ENCODE results near the gene SYT9. TPM values are rescaled to one million over a fixed set of nuclear protein-coding genes. Genes with fewer than 3 reads are reported as not detected.

SYT9 gene
- total RNA-seq, 1 donor from 2014 or later: 5.3 TPM

GRCh38 chr11:7416080-7416479 lies 164.4 kb downstream of the SYT9 start:
- Mint-ChIP-seq H3K9me3 (peaks cover 9% of the 10 kb centered on the region), H3K27ac (no peak overlapping the region), H3K4me1 (peaks cover 19% of the 10 kb centered on the region), H3K36me3 (peaks cover 1% of the 10 kb centered on the region), H3K27me3 (ENCODE audit: insufficient read depth, low read depth) (peaks cover 2% of the 10 kb centered on the region), H3K4me3 (no peak overlapping the region)
- TF ChIP-seq, protein P1, sequence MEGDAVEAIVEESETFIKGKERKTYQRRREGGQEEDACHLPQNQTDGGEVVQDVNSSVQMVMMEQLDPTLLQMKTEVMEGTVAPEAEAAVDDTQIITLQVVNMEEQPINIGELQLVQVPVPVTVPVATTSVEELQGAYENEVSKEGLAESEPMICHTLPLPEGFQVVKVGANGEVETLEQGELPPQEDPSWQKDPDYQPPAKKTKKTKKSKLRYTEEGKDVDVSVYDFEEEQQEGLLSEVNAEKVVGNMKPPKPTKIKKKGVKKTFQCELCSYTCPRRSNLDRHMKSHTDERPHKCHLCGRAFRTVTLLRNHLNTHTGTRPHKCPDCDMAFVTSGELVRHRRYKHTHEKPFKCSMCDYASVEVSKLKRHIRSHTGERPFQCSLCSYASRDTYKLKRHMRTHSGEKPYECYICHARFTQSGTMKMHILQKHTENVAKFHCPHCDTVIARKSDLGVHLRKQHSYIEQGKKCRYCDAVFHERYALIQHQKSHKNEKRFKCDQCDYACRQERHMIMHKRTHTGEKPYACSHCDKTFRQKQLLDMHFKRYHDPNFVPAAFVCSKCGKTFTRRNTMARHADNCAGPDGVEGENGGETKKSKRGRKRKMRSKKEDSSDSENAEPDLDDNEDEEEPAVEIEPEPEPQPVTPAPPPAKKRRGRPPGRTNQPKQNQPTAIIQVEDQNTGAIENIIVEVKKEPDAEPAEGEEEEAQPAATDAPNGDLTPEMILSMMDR (IDR thresholded peaks at IDR 0.05): no peak
- no peak for TF ChIP-seq EZH2phosphoT487 (IDR thresholded peaks at IDR 0.05)
- TF ChIP-seq EZH2 (IDR thresholded peaks at IDR 0.05): no peak
- no peak overlapping the region for H3K4me2 ChIP-seq
- H3K9me3 ChIP-seq (ENCODE audit: low read depth): no peaks in the 10 kb centered on the region
- H3F3A ChIP-seq (ENCODE audit: low read depth): no peaks in the 10 kb centered on the region
- no peak overlapping the region for H3K27ac ChIP-seq
- H3K9ac ChIP-seq: no peak overlapping the region
- H3K4me3 ChIP-seq: no peak overlapping the region
- H3K79me2 ChIP-seq (ENCODE audit: low read depth): no peaks in the 10 kb centered on the region
- H2AFZ ChIP-seq (replicated peaks): no peak overlapping the region
- no peaks in the 10 kb centered on the region for H3K27me3 ChIP-seq
- DNase-seq (ENCODE audit: low spot score): no peak
- H3K4me1 ChIP-seq: peaks cover 16% of the 10 kb centered on the region
- no peaks in the 10 kb centered on the region for H3K36me3 ChIP-seq
- H4K20me1 ChIP-seq (ENCODE audit: low read depth): no peaks in the 10 kb centered on the region

DNA sequence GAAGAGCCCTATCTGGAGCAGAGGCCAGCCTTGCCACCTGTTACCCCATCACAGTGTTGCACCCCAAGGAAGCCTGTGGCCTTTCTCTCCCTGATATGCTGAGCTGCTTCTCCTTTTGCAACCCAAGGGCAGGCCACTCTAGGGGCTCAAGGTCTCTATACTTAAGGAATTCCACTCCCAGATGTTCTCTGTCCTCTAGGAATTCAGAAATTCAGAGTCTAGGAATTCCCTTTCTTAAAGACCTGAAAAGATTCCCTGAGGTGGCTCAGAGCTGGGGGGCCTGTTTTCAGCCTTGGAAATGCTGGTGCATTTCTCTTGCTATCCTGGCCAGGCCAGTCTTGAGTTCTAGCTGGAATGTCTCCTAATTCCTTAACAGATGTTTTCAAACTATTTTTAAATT lies 165.6 kb downstream of the SYT9 start:
- Mint-ChIP-seq H3K9me3 (no peaks in the 10 kb centered on the region), H3K36me3 (no peaks in the 10 kb centered on the region), H3K4me1 (peaks cover 19% of the 10 kb centered on the region), H3K4me3 (no peak overlapping the region), H3K27ac (no peak overlapping the region), H3K27me3 (ENCODE audit: insufficient read depth, low read depth) (peaks cover 2% of the 10 kb centered on the region)
- TF ChIP-seq, protein P1 (IDR thresholded peaks at IDR 0.05): no peak
- TF ChIP-seq EZH2 (IDR thresholded peaks at IDR 0.05): no peak
- no peak for TF ChIP-seq EZH2phosphoT487 (IDR thresholded peaks at IDR 0.05)
- Histone ChIP-seq H3K36me3 (no peaks in the 10 kb centered on the region), H3K9me3 (ENCODE audit: low read depth) (no peaks in the 10 kb centered on the region), H3F3A (ENCODE audit: low read depth) (no peaks in the 10 kb centered on the region), H3K9ac (no peak overlapping the region), H3K79me2 (ENCODE audit: low read depth) (no peaks in the 10 kb centered on the region), H2AFZ (replicated peaks) (no peak overlapping the region), H3K4me2 (no peak overlapping the region), H3K4me3 (no peak overlapping the region), H3K4me1 (peaks cover 16% of the 10 kb centered on the region), H4K20me1 (ENCODE audit: low read depth) (no peaks in the 10 kb centered on the region), H3K27ac (no peak overlapping the region), H3K27me3 (no peaks in the 10 kb centered on the region)
- peak; percentile 7 for DNase-seq (ENCODE audit: low spot score)

DNA sequence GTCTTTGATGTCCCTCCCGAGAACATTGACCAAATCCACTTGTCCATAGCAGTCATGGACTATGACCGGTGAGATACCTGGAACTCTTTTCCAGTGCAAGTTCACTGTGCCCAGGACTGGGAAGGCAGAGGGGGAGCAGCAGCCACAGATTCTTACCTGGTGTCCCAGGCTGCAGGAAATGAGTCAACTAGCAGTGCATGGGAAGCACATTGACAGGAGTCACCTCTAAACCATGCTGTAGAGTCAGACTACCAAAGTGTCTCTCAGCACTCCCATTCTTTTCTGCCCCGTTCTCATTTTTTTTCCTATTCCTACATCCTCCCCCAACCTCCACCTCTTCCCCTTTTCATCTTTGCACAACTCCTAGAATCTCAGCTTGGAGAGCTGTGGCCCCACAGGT lies 166.4 kb downstream of the SYT9 start:
- TF ChIP-seq, protein P1 (IDR thresholded peaks at IDR 0.05): no peak
- TF ChIP-seq EZH2 (IDR thresholded peaks at IDR 0.05) (no peak), EZH2phosphoT487 (IDR thresholded peaks at IDR 0.05) (no peak)

More for the DNA sequence above, 166.4 kb downstream of the SYT9 start:
- no peak for DNase-seq (ENCODE audit: low spot score)
- no peaks in the 10 kb centered on the region for H3K27me3 ChIP-seq
- H3K9ac ChIP-seq: no peak overlapping the region
- no peak overlapping the region for H3K4me2 ChIP-seq
- no peaks in the 10 kb centered on the region for H3K36me3 ChIP-seq
- no peak overlapping the region for H3K4me3 Mint-ChIP-seq
- H3F3A ChIP-seq (ENCODE audit: low read depth): no peaks in the 10 kb centered on the region
- H3K27ac Mint-ChIP-seq: no peak overlapping the region
- H4K20me1 ChIP-seq (ENCODE audit: low read depth): no peaks in the 10 kb centered on the region
- H3K9me3 Mint-ChIP-seq: no peaks in the 10 kb centered on the region
- no peaks in the 10 kb centered on the region for H3K9me3 ChIP-seq (ENCODE audit: low read depth)
- H2AFZ ChIP-seq (replicated peaks): no peak overlapping the region
- H3K4me3 ChIP-seq: no peak overlapping the region
- H3K4me1 Mint-ChIP-seq: peaks cover 19% of the 10 kb centered on the region
- peaks cover 16% of the 10 kb centered on the region for H3K4me1 ChIP-seq
- H3K36me3 Mint-ChIP-seq: no peaks in the 10 kb centered on the region
- H3K27ac ChIP-seq: no peak overlapping the region
- H3K27me3 Mint-ChIP-seq (ENCODE audit: insufficient read depth, low read depth): peaks cover 4% of the 10 kb centered on the region
- H3K79me2 ChIP-seq (ENCODE audit: low read depth): no peaks in the 10 kb centered on the region
